Activated naive CD4-positive, alpha-beta T cell treated with anti-CD3 and anti-CD28 coated beads, Interleukin-2, amount 10 ng/mL, durations not matched to agents 5 hours and 36 hours (primary cell): ENCODE data around the gene ANXA10. TPM values are rescaled to one million over a fixed set of nuclear protein-coding genes. Genes with fewer than 3 reads are reported as not detected.

Experiments used
- total RNA-seq, 2 experiments: library from RNA; stranded (reverse); gene quantifications; one replicate each; pipeline ENCODE4 v1.2.3, GENCODE V29; 2021

ANXA10 gene, protein sequence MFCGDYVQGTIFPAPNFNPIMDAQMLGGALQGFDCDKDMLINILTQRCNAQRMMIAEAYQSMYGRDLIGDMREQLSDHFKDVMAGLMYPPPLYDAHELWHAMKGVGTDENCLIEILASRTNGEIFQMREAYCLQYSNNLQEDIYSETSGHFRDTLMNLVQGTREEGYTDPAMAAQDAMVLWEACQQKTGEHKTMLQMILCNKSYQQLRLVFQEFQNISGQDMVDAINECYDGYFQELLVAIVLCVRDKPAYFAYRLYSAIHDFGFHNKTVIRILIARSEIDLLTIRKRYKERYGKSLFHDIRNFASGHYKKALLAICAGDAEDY
- not detected for total RNA-seq

DNA sequence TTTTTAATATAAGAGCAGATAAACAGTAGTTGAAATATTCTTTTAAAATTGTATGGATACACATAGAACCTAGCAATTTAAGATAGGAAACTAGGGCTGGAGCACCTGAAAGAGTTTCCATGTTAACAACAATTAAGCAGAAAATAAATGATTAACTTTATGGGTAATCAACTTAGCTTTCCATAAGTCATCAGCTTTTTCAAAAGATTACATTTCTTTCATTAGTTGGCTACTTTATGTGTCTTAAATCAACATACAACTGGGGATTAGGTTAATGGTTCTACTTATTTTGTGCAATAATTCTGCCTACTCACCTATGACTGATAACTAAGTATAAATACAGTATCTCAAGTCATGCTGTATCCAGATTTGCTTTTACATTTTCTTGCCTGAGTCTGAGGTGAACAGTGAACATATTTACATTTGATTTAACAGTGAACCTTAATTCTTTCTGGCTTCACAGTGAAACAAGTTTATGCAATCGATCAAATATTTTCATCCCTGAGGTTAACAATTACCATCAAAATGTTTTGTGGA is at the start of gene ANXA10:
Gene ANXA10 (plus strand): TSS at position 362 of the 537 bp plus-strand sequence. CDS start 164 bp downstream, at position 526.

Other genes starting within 250 kb of the ANXA10 start
- gene DDX60, start 226.2 kb downstream of the ANXA10 start, total RNA-seq, result 10 to 100 TPM; 30.9 to 32.0 TPM